NCI-H2081 treated with DMSO at 0.1 percent for 48 hours (cell line): ENCODE data around the gene CBLB.

Experiments
- DNase-seq: peaks from one replicate; lab custom pipeline; 2025; lab: John Stamatoyannopoulos, UW

CBLB gene

GRCh38 chr3:105618556-105618955, 250.3 kb downstream of the CBLB start:
- DNase-seq, result no peak

GRCh38 chr3:105616374-105617121, 252.3 kb downstream of the CBLB start:
- DNase-seq, result no peak

DNA sequence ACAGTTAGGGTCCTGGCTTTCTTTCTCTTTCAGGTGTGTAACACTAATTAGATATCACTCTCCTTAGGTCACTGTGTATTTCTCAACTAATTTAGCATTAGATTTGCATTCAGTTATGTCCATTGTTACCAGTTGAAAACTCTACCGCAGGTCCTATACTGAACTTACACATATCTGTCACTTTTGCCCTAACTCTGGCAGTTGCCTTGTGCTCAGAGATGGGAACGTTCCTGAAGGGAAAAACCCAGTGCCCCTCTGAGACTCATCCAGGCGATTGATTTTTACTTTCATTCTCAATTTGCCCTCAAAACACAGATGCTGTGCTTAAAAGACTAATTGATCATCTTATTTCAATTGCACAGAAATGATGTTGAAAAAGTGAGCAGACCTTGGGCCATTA, 253.0 kb downstream of the CBLB start:
- DNase-seq, result no peak

DNA sequence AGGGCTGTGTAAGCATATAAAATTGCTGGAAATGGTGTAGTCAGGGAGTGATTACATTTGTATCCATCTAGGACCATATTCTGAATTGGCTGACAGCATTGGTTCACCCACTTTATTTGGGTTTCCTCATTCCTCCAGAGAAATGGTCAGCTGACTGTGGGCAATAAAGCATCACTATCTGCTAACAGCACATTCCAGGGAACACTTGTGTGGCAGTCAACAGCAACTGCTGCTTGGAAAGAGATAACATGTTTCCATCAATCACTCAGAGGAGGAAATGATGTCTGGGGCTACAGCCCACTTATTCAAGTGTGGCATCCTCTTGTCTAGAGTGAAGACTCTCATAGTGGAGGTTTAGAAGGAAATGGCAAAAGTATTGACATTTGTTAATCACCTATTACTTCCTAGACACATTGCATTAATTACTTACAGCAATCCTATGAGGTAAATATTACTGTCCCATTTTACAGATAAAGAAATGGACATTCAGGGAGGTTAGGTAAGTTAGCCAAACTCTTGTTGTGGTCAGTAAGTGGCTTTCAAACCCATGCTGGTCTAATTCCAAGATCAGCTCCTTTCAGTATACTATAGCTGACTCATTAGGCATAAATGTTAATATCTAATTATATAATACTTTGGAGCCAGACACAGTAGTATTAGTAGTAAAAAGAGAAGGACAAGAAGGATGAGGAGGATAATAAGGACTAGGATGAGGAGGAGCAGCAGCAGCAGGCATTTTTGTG, 254.4 kb downstream of the CBLB start:
- no peak for DNase-seq

- DNase-seq, result no peak
Measured at GRCh38 chr3:105613120-105613519, 255.7 kb downstream of the CBLB start.

DNA sequence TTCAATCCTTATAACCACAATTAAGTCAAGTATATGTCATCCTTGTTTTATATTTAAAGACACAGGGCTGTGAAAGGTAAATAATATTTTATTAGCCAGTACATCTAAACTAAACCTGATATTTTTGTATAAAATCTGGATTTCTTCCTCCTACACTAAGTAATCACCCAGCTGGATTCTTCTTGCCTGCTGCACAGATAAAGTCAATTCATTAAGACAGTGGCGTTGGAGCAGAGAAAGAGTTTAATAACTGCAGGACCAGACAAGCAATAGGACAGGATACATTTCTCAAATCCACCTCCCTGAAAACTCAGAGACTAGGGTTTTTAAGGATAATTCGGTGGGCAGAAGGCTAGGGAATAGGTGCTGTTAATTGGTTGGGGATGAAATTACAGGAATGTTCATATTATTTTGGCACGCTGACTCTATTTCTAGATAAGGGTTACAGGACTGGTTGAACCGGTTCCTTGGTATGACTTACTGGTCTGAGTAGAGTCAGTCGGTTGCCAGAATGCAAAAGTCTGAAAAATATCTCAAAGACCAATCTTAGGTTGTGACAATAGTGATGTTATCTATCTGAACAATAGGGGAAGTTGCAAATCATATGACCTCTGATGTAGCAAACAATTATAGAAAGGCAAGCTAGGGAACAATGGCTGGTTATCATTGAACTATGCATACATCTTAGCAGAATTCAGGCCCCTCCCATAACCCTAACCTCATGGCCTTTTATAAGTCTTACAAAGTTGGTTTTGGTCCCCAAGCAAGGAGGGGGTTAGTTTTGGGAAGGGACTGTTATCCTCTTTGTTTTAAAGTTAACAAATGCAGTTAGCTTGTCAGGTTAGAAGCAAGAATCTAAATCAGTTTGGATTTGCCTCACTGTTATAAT, 257.3 kb downstream of the CBLB start:
- DNase-seq, result no peak

- DNase-seq, result no peak
Measured at GRCh38 chr3:105610473-105610872, 258.3 kb downstream of the CBLB start.

GRCh38 chr3:105608623-105609022, 260.2 kb downstream of the CBLB start:
- DNase-seq, result no peak

- no peak for DNase-seq
Measured at GRCh38 chr3:105606016-105606415, 262.8 kb downstream of the CBLB start.
